ENCODE results near the gene STARD8.
"Not testable (repeated sequence)": the region's sequence is repeated elsewhere in the genome, so short reads cannot be mapped to it uniquely, and the experiment has no call there.

GRCh38 chrX:68604216-68604615 lies 43.2 kb upstream of the STARD8 start:
- not testable (repeated sequence) for TF ChIP-seq CTCF (IDR thresholded peaks at IDR 0.05 in 8 of 11, conservative IDR thresholded peaks at IDR 0.05 in 3 of 11); POLR2A (IDR thresholded peaks at IDR 0.05); POLR2AphosphoS5 (IDR thresholded peaks at IDR 0.05)
